ENCODE data around the gene ANAPC5.
"Not testable (repeated sequence)": the region's sequence is repeated elsewhere in the genome, so short reads cannot be mapped to it uniquely, and the experiment has no call there.

DNA sequence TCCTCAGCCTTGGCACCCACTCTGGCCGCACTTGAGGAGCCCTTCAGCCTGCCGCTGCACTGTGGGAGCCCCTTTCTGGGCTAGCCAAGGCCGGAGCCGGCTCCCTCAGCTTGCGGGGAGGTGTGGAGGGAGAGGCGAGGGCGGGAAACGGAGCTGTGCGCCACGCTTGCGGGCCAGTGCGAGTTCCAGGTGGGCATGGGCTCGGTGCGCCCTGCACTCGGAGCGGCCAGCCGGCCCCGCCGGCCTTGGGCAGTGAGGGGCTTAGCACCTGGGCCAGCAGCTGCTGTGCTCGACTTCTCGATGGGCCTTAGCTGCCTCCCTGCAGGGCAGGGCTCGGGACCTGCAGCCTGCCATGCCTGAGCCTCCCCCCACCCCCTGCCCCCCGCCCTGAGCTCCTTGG, 22.1 kb upstream of the ANAPC5 start:
- not testable (repeated sequence) for TF ChIP-seq CTCF (conservative IDR thresholded peaks at IDR 0.05 in 1 of 2, IDR thresholded peaks at IDR 0.05 in 1 of 2; ENCODE audit: extremely low read depth in 1 of 2, insufficient read depth in 1 of 2, low read depth in 1 of 2, low read length in 2 of 2); EZH2 (IDR thresholded peaks at IDR 0.05; ENCODE audit: borderline replicate concordance, low read length)

Measured in mammary epithelial cell (primary cell).